OCI-LY3 (cell line): ENCODE data around the gene GFER.

Source experiments
- EZH2phosphoT487 ChIP-seq: fragments of 200-600 bp; shearing (Covaris generic); IDR thresholded peaks from 2 replicates; pipeline ENCODE4 v1.6.1; 2018; ENCODE audit warnings: antibody characterized with exemption, mixed run types, low read depth
- TF ChIP-seq, protein P1 (sequence below): fragments of 200-600, 300-600 bp; sonication (generic); IDR thresholded peaks from 2 replicates; pipeline ENCODE4 v1.5.1; 2014; ENCODE audit warnings: antibody characterized with exemption, low read length, low read depth

DNA sequence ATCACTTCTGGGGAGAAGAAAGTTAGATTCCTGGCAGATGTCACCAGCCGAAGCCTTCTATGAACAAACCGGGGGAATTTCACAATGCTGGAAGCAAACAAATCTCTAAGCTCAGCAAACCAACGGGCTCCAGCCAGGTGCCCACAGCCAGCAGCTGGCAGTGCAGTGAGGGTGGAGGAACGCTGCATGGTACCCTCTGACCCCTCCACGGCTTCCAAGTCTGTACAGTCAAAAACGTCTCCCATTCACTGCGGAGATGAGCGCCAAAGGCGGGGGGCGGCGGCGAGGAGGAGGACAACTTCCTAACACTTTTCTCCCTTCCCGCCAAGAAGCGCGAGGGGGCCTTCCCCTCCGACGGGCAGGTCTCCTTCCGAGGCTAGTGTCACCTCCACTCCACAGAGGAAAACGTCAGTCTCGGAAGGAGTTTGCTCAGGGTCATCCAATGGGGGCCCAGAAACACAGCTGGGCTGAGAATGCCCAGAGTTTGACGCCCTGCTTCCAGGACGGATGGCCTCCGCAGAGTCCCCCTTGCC lies 24.7 kb downstream of the GFER start:
- TF ChIP-seq, protein P1, sequence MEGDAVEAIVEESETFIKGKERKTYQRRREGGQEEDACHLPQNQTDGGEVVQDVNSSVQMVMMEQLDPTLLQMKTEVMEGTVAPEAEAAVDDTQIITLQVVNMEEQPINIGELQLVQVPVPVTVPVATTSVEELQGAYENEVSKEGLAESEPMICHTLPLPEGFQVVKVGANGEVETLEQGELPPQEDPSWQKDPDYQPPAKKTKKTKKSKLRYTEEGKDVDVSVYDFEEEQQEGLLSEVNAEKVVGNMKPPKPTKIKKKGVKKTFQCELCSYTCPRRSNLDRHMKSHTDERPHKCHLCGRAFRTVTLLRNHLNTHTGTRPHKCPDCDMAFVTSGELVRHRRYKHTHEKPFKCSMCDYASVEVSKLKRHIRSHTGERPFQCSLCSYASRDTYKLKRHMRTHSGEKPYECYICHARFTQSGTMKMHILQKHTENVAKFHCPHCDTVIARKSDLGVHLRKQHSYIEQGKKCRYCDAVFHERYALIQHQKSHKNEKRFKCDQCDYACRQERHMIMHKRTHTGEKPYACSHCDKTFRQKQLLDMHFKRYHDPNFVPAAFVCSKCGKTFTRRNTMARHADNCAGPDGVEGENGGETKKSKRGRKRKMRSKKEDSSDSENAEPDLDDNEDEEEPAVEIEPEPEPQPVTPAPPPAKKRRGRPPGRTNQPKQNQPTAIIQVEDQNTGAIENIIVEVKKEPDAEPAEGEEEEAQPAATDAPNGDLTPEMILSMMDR: no peak
- no peak for TF ChIP-seq EZH2phosphoT487
